ENCODE measurements around the gene MTCL1. TPM values are rescaled to one million over a fixed set of nuclear protein-coding genes. Genes with fewer than 3 reads are reported as not detected.

The MTCL1 gene
- total and polyA plus RNA-seq, 2 donors (not counting 1 experiment from before 2014, with no cell fraction given), result 35.0 to 56.0 TPM

DNA sequence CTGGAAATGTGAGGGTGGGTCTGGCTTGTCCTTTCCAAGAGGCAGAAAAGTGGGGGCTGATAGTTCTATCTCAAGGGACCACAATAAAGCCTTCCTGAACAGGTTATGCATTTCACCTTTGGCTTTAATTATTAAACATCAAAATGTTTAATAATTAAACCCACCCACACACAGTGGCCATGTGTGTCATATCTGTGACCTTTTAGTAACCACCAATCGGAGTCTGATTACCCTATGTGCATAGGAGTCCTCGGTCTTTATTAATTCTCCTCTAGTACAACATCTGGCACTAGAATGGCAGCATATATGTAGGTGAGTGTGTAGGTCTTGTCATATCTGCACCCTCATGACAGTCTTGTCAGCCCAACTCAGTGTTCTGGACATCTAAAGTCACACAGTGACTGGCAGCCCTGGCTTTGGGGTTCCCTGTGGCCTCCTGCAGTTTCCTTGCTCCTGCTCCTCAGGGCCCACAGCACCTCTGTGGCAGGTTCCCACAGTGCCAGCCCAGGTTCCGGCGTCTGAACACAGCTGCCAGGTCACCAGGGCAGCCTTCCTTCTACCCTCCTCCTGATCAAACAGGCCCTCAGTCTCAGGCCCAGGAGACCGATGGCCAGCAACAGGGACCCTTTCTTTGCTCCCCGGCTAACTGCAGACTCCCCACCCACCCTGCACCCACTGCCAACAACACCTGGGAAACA is 100.9 kb downstream of the MTCL1 start:
- no peaks in the 10 kb centered on the region for H3K9me3 ChIP-seq (ENCODE audit: control insufficient read depth, insufficient read depth, low read depth, low read length)
- H3K4me3 ChIP-seq (replicated peaks in 1 of 4; ENCODE audit: control extremely low read depth in 1 of 4, insufficient read depth in 1 of 4, low read depth in 3 of 4, low read length in 4 of 4), result no peak overlapping the region
- no peak overlapping the region for H2AFZ ChIP-seq (ENCODE audit: low read length)
- peaks cover 12% of the 10 kb centered on the region for H3K4me1 ChIP-seq (ENCODE audit: control insufficient read depth, extremely low read depth, insufficient read depth, low read length)
- no peak overlapping the region for H3K9ac ChIP-seq (ENCODE audit: insufficient read depth, low read length)
- no peaks in the 10 kb centered on the region for H3K79me2 ChIP-seq (ENCODE audit: control insufficient read depth, insufficient read depth, low read length)
- H3K27ac ChIP-seq (ENCODE audit: insufficient read depth, low read length), result no peak overlapping the region
- no peak for DNase-seq (ENCODE audit: low read depth in 2 of 2)
- no peak overlapping the region for H3K4me2 ChIP-seq (ENCODE audit: extremely low read depth, insufficient read depth, low read length)
- no peaks in the 10 kb centered on the region for H3K27me3 ChIP-seq (ENCODE audit: control insufficient read depth, insufficient read depth, low read length)
- H4K20me1 ChIP-seq (ENCODE audit: control insufficient read depth, extremely low read depth, insufficient read depth, low read length), result no peaks in the 10 kb centered on the region
- H3K36me3 ChIP-seq (ENCODE audit: control insufficient read depth, insufficient read depth, low read length), result peaks cover 14% of the 10 kb centered on the region
- TF ChIP-seq EZH2 (IDR thresholded peaks at IDR 0.05; ENCODE audit: low read length, missing control alignments), result no peak
- TF ChIP-seq, protein P1, sequence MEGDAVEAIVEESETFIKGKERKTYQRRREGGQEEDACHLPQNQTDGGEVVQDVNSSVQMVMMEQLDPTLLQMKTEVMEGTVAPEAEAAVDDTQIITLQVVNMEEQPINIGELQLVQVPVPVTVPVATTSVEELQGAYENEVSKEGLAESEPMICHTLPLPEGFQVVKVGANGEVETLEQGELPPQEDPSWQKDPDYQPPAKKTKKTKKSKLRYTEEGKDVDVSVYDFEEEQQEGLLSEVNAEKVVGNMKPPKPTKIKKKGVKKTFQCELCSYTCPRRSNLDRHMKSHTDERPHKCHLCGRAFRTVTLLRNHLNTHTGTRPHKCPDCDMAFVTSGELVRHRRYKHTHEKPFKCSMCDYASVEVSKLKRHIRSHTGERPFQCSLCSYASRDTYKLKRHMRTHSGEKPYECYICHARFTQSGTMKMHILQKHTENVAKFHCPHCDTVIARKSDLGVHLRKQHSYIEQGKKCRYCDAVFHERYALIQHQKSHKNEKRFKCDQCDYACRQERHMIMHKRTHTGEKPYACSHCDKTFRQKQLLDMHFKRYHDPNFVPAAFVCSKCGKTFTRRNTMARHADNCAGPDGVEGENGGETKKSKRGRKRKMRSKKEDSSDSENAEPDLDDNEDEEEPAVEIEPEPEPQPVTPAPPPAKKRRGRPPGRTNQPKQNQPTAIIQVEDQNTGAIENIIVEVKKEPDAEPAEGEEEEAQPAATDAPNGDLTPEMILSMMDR (conservative IDR thresholded peaks at IDR 0.05 in 1 of 2, IDR thresholded peaks at IDR 0.05 in 1 of 2; ENCODE audit: low read depth in 1 of 2, low read length in 2 of 2), result no peak

DNA sequence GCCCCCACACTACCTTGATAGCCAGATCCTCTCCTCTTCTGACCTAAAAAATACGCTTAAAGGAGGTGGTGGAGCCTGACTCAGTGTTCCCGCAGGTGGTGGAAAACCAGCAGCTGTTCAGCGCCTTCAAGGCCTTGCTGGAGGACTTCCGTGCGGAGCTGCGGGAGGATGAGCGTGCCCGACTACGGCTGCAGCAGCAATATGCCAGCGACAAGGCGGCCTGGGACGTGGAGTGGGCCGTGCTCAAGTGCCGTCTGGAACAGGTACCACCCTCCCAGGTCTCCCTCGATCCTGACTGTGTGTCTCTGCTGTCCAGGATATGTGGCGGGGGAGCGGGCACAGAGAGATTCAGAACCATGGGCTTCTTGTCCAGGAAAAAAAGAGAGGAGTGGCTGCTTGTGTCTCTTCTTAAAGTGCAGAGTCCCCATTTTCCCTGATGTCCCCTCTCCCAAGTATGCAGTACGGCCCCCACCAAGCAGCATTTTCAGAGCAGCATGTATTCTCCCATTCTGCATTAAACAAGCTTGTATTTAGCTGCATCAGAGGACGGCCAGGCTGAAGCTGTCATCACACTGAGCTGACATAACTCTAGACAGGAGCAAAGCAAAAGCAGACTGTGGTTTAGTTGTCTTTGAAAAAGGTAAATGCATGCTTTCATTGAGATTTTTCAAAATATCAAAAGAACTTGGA is 101.6 kb downstream of the MTCL1 start:
- peaks cover 14% of the 10 kb centered on the region for H3K36me3 ChIP-seq (ENCODE audit: control insufficient read depth, insufficient read depth, low read length)
- H3K27ac ChIP-seq (ENCODE audit: insufficient read depth, low read length), result no peak overlapping the region
- H4K20me1 ChIP-seq (ENCODE audit: control insufficient read depth, extremely low read depth, insufficient read depth, low read length), result no peaks in the 10 kb centered on the region

DNA sequence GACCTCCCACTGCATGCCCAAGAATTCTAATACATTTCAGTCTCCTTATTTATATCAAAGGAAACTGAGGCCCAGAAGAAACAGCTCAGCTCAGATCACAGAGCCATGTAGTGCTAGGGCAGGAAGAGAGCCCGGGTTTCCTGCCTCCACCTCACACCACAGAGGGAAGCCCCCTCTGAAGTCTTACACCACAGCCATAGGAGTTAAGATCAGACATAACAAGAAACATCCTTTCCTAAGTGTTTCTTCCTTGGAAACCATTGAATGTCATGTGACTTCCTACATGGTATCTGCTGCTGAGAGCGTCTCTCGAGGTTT is 102.1 kb downstream of the MTCL1 start:
- Histone ChIP-seq H3K79me2 (ENCODE audit: control insufficient read depth, insufficient read depth, low read length) (no peaks in the 10 kb centered on the region), H2AFZ (ENCODE audit: low read length) (no peak overlapping the region), H3K27me3 (ENCODE audit: control insufficient read depth, insufficient read depth, low read length) (no peaks in the 10 kb centered on the region), H3K4me3 (replicated peaks in 1 of 4; ENCODE audit: control extremely low read depth in 1 of 4, insufficient read depth in 1 of 4, low read depth in 3 of 4, low read length in 4 of 4) (no peak overlapping the region), H3K9me3 (ENCODE audit: control insufficient read depth, insufficient read depth, low read depth, low read length) (no peaks in the 10 kb centered on the region), H3K9ac (ENCODE audit: insufficient read depth, low read length) (no peak overlapping the region), H4K20me1 (ENCODE audit: control insufficient read depth, extremely low read depth, insufficient read depth, low read length) (no peaks in the 10 kb centered on the region), H3K4me2 (ENCODE audit: extremely low read depth, insufficient read depth, low read length) (no peak overlapping the region), H3K4me1 (ENCODE audit: control insufficient read depth, extremely low read depth, insufficient read depth, low read length) (peaks cover 4% of the 10 kb centered on the region), H3K27ac (ENCODE audit: insufficient read depth, low read length) (no peak overlapping the region), H3K36me3 (ENCODE audit: control insufficient read depth, insufficient read depth, low read length) (peaks cover 14% of the 10 kb centered on the region)
- no peak for TF ChIP-seq EZH2 (IDR thresholded peaks at IDR 0.05; ENCODE audit: low read length, missing control alignments)
- TF ChIP-seq, protein P1 (conservative IDR thresholded peaks at IDR 0.05 in 1 of 2, IDR thresholded peaks at IDR 0.05 in 1 of 2; ENCODE audit: low read depth in 1 of 2, low read length in 2 of 2), result no peak
- DNase-seq (ENCODE audit: low read depth in 2 of 2), result no peak

More for the DNA sequence above, 101.6 kb downstream of the MTCL1 start:
- H3K9me3 ChIP-seq (ENCODE audit: control insufficient read depth, insufficient read depth, low read depth, low read length), result no peaks in the 10 kb centered on the region
- H3K27me3 ChIP-seq (ENCODE audit: control insufficient read depth, insufficient read depth, low read length), result no peaks in the 10 kb centered on the region
- H3K4me1 ChIP-seq (ENCODE audit: control insufficient read depth, extremely low read depth, insufficient read depth, low read length), result peaks cover 5% of the 10 kb centered on the region
- H3K79me2 ChIP-seq (ENCODE audit: control insufficient read depth, insufficient read depth, low read length), result no peaks in the 10 kb centered on the region
- H3K4me3 ChIP-seq (replicated peaks in 1 of 4; ENCODE audit: control extremely low read depth in 1 of 4, insufficient read depth in 1 of 4, low read depth in 3 of 4, low read length in 4 of 4), result no peak overlapping the region
- no peak overlapping the region for H3K9ac ChIP-seq (ENCODE audit: insufficient read depth, low read length)
- H2AFZ ChIP-seq (ENCODE audit: low read length), result no peak overlapping the region
- DNase-seq (ENCODE audit: low read depth in 2 of 2), result no peak
- H3K4me2 ChIP-seq (ENCODE audit: extremely low read depth, insufficient read depth, low read length), result no peak overlapping the region
- no peak for TF ChIP-seq EZH2 (IDR thresholded peaks at IDR 0.05; ENCODE audit: low read length, missing control alignments)
- TF ChIP-seq, protein P1 (conservative IDR thresholded peaks at IDR 0.05 in 1 of 2, IDR thresholded peaks at IDR 0.05 in 1 of 2; ENCODE audit: low read depth in 1 of 2, low read length in 2 of 2), result no peak
